ENCODE data around the gene RIC1. TPM values are rescaled to one million over a fixed set of nuclear protein-coding genes. Genes with fewer than 3 reads are reported as not detected.

The RIC1 gene
- total and polyA plus RNA-seq, 2 of the 13 experiments (the other 11 are each of a cell fraction or from before 2014, with no cell fraction given), result 18.2 to 19.0 TPM

GRCh38 chr9:5582835-5583195 is 46.1 kb upstream of the RIC1 start (continued):
- no peak for TF ChIP-seq AFF4 (CRISPR knock-in tag; IDR thresholded peaks at IDR 0.05)
- no peak for TF ChIP-seq ZNF441 (CRISPR knock-in tag; IDR thresholded peaks at IDR 0.05; ENCODE audit: borderline replicate concordance)
- TF ChIP-seq, protein P1, sequence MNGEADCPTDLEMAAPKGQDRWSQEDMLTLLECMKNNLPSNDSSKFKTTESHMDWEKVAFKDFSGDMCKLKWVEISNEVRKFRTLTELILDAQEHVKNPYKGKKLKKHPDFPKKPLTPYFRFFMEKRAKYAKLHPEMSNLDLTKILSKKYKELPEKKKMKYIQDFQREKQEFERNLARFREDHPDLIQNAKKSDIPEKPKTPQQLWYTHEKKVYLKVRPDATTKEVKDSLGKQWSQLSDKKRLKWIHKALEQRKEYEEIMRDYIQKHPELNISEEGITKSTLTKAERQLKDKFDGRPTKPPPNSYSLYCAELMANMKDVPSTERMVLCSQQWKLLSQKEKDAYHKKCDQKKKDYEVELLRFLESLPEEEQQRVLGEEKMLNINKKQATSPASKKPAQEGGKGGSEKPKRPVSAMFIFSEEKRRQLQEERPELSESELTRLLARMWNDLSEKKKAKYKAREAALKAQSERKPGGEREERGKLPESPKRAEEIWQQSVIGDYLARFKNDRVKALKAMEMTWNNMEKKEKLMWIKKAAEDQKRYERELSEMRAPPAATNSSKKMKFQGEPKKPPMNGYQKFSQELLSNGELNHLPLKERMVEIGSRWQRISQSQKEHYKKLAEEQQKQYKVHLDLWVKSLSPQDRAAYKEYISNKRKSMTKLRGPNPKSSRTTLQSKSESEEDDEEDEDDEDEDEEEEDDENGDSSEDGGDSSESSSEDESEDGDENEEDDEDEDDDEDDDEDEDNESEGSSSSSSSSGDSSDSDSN (CRISPR knock-in tag; IDR thresholded peaks at IDR 0.05), result no peak
- TF ChIP-seq ZC3H4 (CRISPR knock-in tag; IDR thresholded peaks at IDR 0.05; ENCODE audit: borderline replicate concordance), result no peak
- no peak for TF ChIP-seq SMARCC2 (IDR thresholded peaks at IDR 0.05)

DNA sequence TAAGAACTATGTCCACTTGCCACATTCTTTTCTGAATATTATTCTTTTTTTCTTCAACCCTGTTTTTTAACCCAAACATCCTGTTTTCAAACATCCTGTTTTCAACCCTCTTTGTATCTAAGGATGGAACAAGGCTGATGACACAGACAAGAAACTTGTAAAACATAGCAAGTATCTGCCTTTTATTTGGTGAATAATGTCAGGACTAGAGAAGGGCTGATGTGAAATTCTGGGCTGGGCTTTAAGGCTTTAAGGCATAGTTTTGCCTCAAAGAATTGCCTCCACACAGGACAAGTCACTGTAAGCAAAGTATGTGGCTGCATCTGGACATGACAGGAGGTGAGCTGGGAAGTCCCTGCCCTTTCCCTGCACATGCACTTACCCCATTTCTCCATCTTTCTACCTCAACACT is 42.5 kb upstream of the RIC1 start:
- intact Hi-C loops (cut with micrococcal nuclease; ENCODE audit: unreplicated experiment) (no loop called here), in situ Hi-C loops (cut with HindIII; ENCODE audit: extremely low pct_ligation_motif_present, low pct_unique_long_range_greater_than_20kb) (loop anchor here (25.0 kb wide), 1 partner anchor 824 kb away; no protein-coding TSS in a partner anchor)
- ChIA-PET POLR2A (no interaction called here), CTCF (ENCODE audit: low intra/inter-chr PET ratio, low total read pairs) (no interaction called here)
- no peak for FAIRE-seq
- Histone ChIP-seq H2AFZ (ENCODE audit: low read length) (no peak overlapping the region), H3K36me3 (replicated peaks in 1 of 2; ENCODE audit: control insufficient read depth in 1 of 2, insufficient read depth in 2 of 2, low read length in 2 of 2) (no peaks in the 10 kb centered on the region), H3K9me3 (ENCODE audit: low read length) (no peaks in the 10 kb centered on the region), H3K79me2 (ENCODE audit: insufficient read depth, low read length) (no peaks in the 10 kb centered on the region), H3K9ac (ENCODE audit: insufficient read depth, low read depth, low read length) (no peak overlapping the region), H4K20me1 (ENCODE audit: insufficient read depth, low read length) (no peaks in the 10 kb centered on the region), H3K4me3 (replicated peaks in 1 of 3; ENCODE audit: insufficient read depth in 1 of 3, low read depth in 2 of 3, low read length in 3 of 3) (no peak overlapping the region), H3K27ac (ENCODE audit: extremely low read length, insufficient read depth, low read length) (no peak overlapping the region), H3K27me3 (ENCODE audit: control insufficient read depth in 1 of 2, insufficient read depth in 2 of 2, low read length in 2 of 2) (no peaks in the 10 kb centered on the region), H3K4me1 (ENCODE audit: insufficient read depth, low read length) (no peaks in the 10 kb centered on the region), H3K4me2 (ENCODE audit: low read depth, low read length) (no peak overlapping the region)
- ATAC-seq, result no peak
- DNase-seq (ENCODE audit: low spot score), result no peak
- BruUV-seq (replicated peaks), result no TSS peak
- TF ChIP-seq ZNF639 (CRISPR knock-in tag; conservative IDR thresholded peaks at IDR 0.05) (no peak), ZC3H4 (CRISPR knock-in tag; IDR thresholded peaks at IDR 0.05; ENCODE audit: borderline replicate concordance) (no peak), MXI1 (IDR thresholded peaks at IDR 0.05; ENCODE audit: borderline replicate concordance, low read depth, low read length) (no peak), HHEX (CRISPR knock-in tag; IDR thresholded peaks at IDR 0.05) (no peak), ZBTB7A (CRISPR knock-in tag; IDR thresholded peaks at IDR 0.05) (no peak), ZNF17 (CRISPR knock-in tag; IDR thresholded peaks at IDR 0.05) (no peak), YEATS4 (CRISPR knock-in tag; IDR thresholded peaks at IDR 0.05; ENCODE audit: borderline replicate concordance) (no peak), HNF4A (CRISPR knock-in tag; IDR thresholded peaks at IDR 0.05) (no peak)
- TF ChIP-seq, protein P2, sequence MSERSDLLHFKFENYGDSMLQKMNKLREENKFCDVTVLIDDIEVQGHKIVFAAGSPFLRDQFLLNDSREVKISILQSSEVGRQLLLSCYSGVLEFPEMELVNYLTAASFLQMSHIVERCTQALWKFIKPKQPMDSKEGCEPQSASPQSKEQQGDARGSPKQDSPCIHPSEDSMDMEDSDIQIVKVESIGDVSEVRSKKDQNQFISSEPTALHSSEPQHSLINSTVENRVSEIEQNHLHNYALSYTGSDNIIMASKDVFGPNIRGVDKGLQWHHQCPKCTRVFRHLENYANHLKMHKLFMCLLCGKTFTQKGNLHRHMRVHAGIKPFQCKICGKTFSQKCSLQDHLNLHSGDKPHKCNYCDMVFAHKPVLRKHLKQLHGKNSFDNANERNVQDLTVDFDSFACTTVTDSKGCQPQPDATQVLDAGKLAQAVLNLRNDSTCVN (CRISPR knock-in tag; IDR thresholded peaks at IDR 0.05; ENCODE audit: borderline replicate concordance), result no peak
- TF ChIP-seq, protein P1 (CRISPR knock-in tag; IDR thresholded peaks at IDR 0.05), result no peak
